Measurements from ENCODE around the gene RASA1. TPM values are rescaled to one million over a fixed set of nuclear protein-coding genes. Genes with fewer than 3 reads are reported as not detected.

The RASA1 gene
- total RNA-seq, 4 donors from 2014 or later = 22.8 to 37.7 (median 30.3) TPM

DNA sequence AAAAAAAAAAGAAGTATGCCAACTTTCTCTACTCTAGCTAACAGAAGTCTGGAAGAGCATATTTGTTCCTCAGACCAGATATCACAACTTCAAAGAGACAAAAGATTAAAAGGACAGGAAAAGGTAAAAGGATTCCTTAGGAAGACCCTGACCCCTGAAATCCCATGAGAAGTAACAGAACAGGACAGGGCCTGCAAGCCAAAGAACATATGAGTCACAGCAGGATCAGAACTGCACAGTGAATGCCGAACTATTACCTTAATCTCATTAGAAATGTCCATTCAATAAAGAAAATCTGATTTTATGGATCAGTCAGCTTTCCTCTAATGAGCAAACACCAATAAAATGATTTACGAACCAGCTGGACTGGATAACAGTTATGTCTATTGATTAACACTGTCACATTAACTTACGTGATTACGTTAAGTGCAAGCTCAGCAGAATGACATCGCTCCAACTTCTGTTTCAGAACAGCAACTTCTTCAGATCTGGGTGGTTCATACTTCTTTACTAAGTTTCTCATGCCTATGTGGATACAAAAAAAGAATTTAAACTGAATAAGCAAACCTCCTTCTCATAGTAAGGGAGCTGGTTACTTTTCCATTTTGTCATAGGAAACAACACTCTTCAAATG, 131.4 kb downstream of the RASA1 start:
- TF ChIP-seq, protein P1, sequence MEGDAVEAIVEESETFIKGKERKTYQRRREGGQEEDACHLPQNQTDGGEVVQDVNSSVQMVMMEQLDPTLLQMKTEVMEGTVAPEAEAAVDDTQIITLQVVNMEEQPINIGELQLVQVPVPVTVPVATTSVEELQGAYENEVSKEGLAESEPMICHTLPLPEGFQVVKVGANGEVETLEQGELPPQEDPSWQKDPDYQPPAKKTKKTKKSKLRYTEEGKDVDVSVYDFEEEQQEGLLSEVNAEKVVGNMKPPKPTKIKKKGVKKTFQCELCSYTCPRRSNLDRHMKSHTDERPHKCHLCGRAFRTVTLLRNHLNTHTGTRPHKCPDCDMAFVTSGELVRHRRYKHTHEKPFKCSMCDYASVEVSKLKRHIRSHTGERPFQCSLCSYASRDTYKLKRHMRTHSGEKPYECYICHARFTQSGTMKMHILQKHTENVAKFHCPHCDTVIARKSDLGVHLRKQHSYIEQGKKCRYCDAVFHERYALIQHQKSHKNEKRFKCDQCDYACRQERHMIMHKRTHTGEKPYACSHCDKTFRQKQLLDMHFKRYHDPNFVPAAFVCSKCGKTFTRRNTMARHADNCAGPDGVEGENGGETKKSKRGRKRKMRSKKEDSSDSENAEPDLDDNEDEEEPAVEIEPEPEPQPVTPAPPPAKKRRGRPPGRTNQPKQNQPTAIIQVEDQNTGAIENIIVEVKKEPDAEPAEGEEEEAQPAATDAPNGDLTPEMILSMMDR (IDR thresholded peaks at IDR 0.05) = no peak
- DNase-seq (ENCODE audit: low spot score) (no peak), ATAC-seq (ENCODE audit: low FRiP score) (no peak)

DNA sequence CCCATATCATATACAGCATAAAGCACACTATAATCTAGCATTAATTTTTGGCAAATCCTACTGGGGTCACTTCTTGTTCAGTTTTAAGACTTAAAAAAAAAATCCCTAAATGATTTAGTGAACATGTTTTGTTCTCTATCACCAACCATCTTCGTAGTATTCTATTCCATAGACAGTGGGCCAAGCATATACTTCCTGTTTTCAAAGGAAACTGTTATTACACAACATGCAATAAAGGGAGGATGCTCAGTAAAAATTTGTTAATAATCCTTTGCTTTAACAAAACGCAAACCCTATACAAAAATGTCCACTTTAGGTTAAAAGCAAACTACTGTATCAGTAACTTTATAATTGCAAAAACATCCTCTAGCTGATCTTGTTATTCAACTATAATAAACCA, 132.0 kb downstream of the RASA1 start:
- ATAC-seq (ENCODE audit: low FRiP score) = no peak
- TF ChIP-seq, protein P1 (IDR thresholded peaks at IDR 0.05) = no peak
- DNase-seq (ENCODE audit: low spot score) = no peak

DNA sequence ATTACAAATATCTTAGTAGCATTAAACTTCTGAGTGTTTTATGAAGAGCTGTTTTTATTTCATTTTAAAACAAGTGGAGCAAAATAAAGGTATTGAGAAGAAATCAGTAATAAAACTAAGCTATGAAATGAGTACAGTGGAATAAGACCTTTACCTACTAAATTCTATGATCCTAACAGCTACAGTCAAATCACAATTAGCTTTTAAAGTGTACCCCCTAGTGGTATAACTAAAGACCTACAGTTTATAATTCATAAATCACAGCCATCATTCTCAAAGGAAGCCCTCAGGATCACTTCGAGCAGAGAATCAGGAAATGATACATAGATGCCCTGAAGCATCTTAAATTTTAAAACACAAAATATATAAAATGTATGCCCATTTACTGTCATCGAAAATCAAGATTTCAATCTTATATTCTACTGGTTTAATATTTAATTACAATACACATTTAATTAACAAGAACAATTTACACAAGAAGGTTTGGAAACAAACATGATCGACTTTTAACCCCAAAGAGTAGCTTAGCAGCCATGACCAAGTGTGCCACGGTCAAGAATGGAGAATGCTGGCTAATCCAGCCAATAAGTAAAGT, 132.7 kb downstream of the RASA1 start:
- DNase-seq (ENCODE audit: low spot score) (no peak), ATAC-seq (ENCODE audit: low FRiP score) (no peak)
- TF ChIP-seq, protein P1 (IDR thresholded peaks at IDR 0.05) = no peak

DNA sequence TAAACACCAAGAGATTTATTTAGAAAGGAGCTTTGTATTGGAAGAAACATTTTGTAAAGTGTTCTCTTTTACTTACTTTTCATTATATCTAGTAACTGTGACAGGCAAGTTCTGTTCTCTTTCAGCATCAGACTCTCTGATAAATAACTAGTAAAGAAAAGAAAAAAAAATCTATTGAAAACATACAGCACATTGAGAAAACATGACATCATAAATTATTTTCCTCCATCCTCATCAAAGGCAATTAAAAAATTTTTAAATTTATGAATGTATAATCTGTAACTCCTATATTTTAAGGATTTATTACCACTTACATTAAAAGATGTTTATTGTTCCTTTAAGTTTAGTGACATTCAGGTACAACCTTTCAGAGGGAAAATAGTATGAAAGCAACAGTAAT, 133.9 kb downstream of the RASA1 start:
- no peak for DNase-seq (ENCODE audit: low spot score)

DNA sequence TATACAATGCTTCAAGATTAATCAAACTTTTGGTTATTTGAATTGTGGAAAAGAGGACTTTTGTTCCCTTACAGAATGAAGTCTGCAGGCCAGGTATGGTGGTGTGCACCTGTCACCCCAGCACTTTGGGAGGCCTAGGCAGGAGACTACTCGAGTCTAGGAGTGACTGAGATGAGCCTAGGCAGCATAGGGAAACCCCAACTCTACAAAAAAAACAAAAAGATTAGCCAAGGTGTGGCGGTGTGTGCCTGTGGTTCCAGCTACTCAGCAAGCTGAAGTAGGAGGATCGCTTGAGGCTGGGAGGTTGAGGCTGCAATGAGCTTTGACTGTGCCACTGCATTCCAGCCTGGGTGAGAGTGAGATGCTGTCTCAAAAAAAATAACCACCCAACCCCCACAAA, 135.7 kb downstream of the RASA1 start:
- DNase-seq (ENCODE audit: low spot score) (no peak), ATAC-seq (ENCODE audit: low FRiP score) (no peak)
- TF ChIP-seq, protein P1 (IDR thresholded peaks at IDR 0.05) = no peak

More for the DNA sequence above, 133.9 kb downstream of the RASA1 start:
- TF ChIP-seq, protein P1 (IDR thresholded peaks at IDR 0.05) = no peak
- ATAC-seq (ENCODE audit: low FRiP score) = no peak

DNA sequence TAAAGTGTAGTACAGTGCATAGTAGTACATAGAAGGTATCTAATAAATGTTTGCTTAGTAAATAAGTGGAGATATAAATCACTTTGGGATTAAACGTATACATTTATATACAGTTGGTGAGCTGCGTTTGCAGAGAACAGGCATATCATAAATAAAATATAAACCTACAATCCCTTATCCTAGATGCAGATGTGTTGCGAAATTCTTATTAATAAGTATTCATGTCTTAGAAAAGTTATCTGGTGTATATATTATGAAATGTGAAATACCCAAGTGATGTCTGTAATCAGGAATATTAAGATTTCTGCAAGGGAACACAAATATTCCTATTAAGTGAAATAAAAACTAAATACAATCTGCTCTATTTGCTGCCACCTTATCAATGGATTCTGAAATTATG, 136.2 kb downstream of the RASA1 start:
- no peak for ATAC-seq (ENCODE audit: low FRiP score)
- TF ChIP-seq, protein P1 (IDR thresholded peaks at IDR 0.05) = no peak
- DNase-seq (ENCODE audit: low spot score) = no peak

DNA sequence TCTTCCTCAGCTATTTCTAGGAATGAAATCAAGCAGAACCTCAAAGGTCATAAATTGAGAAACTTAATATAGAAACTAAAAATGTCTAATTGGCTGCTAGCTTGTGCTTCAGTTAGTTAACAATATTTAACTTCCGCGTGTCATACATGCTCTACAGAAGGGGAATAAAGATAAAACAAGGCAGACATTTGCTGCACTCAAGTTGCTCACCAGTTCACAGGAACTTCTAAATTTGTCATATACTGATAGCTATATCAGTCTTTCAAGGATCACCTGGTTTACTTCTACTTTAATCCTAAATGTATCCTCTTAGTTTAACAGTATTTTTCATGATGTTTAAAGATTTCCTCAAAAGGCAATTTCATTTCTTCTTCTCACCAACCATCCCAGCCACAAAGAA, 136.7 kb downstream of the RASA1 start:
- TF ChIP-seq, protein P1 (IDR thresholded peaks at IDR 0.05) = no peak
- no peak for ATAC-seq (ENCODE audit: low FRiP score)
- no peak for DNase-seq (ENCODE audit: low spot score)

All from omental fat pad (tissue), 4 donors.